Amygdala (tissue), 56 donors: ENCODE data around the gene DHTKD1.
"Not testable (repeated sequence)": the region's sequence is repeated elsewhere in the genome, so short reads cannot be mapped to it uniquely, and the experiment has no call there.

Experiments used
- DNase-seq, 56 donors: peaks; one replicate each; lab custom pipeline; 2025; lab: John Stamatoyannopoulos, UW

Gene DHTKD1

DNA sequence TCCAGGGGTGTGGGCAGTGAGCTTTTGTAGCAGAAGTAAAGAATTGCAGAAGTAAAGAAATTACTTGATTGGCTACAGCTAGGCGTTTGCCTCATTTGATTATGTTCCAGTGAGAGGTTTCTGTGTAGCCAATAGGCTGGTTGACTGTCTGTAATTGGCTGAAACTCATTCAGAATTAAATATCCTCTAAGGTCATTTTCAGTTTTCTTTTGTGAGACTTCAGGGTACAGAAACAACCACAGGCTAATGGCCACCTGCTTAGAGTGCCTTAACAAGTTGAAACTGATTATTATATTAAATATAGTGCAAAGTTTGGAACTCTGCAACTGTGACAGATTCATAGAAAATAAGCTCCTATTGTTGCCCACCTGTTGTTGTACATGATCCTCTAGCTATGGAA lies 71.3 kb downstream of the DHTKD1 start:
- DNase-seq = no peak

- DNase-seq = no peak
Observed at GRCh38 chr10:12144538-12144937, 75.8 kb downstream of the DHTKD1 start.

- no peak for DNase-seq
Observed at GRCh38 chr10:12150163-12150562, 81.4 kb downstream of the DHTKD1 start.

DNA sequence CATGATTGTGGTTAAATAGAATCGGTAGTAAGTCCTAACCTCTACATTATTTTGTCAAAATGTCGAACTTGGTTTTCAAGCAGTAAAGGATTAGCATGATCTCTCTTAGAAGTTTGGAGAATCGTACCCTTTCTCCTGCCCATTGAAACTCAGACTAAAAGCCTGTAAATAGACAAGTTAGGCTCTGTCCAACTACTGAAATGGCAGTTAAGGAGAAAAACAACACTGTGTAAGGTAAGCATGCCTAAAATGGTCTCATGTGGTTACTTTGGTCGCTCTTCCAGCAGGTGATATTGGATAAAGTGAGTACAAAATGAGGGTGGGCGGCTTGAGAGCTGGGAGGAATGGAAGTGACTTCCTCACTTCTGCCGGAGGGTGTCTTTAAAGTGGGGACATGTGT lies 85.8 kb downstream of the DHTKD1 start:
- no peak for DNase-seq

- DNase-seq = no peak
Observed at GRCh38 chr10:12156367-12157123, 87.8 kb downstream of the DHTKD1 start.

GRCh38 chr10:12158111-12158510 lies 89.4 kb downstream of the DHTKD1 start:
- DNase-seq = no peak

DNA sequence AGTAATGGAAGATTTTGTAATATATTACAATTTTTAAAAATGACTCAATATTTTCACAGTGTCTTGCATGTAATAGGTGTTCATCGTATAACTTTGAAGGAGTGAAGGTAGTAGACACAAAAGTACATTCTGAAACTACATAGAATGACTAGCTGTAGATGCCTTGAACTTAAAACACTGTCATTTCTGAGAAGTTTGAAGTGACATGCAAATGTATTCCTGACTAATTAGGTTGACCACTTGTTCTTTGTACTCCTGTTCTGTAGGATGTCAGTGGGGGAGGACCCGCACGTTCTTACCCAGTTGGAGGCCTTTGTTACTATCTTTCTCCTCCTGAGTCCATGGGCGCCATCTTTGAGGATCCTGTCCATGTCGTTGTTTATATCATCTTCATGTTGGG lies 91.9 kb downstream of the DHTKD1 start:
- DNase-seq = no peak

DNA sequence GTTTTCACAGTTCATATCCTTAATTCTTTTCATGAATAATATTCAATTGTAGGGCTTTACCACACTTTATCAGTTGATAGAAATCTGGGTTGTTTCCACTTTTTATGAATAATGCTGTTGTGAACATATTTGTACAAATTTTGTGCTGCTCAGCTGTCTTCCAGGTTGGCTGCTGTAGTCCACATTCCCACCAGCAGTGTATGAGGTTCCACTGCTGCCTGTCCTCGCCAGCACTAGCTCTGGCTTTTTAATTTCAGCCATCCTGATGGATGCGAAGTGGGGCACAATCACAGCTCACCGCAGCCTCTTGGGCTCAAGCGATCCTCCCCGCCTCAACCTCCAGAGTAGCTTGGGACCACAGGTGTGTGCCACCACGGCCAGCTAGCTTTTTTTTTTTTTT lies 94.2 kb downstream of the DHTKD1 start:
- DNase-seq = no peak

GRCh38 chr10:12164085-12164484 lies 95.3 kb downstream of the DHTKD1 start:
- no peak for DNase-seq

- no peak for DNase-seq
Observed at GRCh38 chr10:12165036-12165435, 96.3 kb downstream of the DHTKD1 start.

- no peak for DNase-seq
Observed at GRCh38 chr10:12165999-12166775, 97.4 kb downstream of the DHTKD1 start.

GRCh38 chr10:12171512-12171911 lies 102.8 kb downstream of the DHTKD1 start:
- not testable (repeated sequence) for DNase-seq
